HCT116 (cell line): ENCODE results near the gene GRIP1. TPM values are rescaled to one million over a fixed set of nuclear protein-coding genes. Genes with fewer than 3 reads are reported as not detected.

Experiments
- ATAC-seq: fragments of 200-7000 bp; cut with Tn5 transposase; 2 replicates; pipeline ENCODE4 v1.9.1; 2020; ENCODE audit warnings: mild to moderate bottlenecking, moderate library complexity
- BruUV-seq: library from RNA; stranded (reverse); fragments of 400-500 nt; replicated peaks from 2 replicates; lab custom pipeline; 2021; lab: Mats Ljungman, UMichigan
- CTCF ChIA-PET: fragments of 300-600 bp; sonication (Branson Sonifier 250); formaldehyde crosslinking; loops from one replicate; lab custom pipeline; 2021; ENCODE audit warnings: antibody characterized with exemption; lab: Charles Lee
- POLR2A ChIA-PET: fragments of 300-600, 350-600 bp; sonication (Branson Sonifier 250); formaldehyde crosslinking; loops from one replicate; lab custom pipeline; 2021; ENCODE audit warnings: antibody characterized with exemption; lab: Charles Lee
- RAD21 ChIA-PET, 2 experiments: fragments of 300-600 bp; sonication (Branson Sonifier 250); formaldehyde crosslinking; loops; one replicate each; lab custom pipeline; 2023; ENCODE audit warnings: low total read pairs in 2 of 2; ENCODE audit not compliant: uncharacterized antibody in 2 of 2, unreplicated experiment in 2 of 2, low non-redundant PET in 1 of 2; lab: Charles Lee
- DNase-seq: peaks from one replicate; pipeline ENCODE4 v3.0.0-alpha.2; 2010; ENCODE audit warnings: low read depth, low spot score
- H2AFZ ChIP-seq: fragments of 200-600 bp; shearing (Covaris generic), sonication (generic); 2 replicates; pipeline ENCODE4 v1.6.1; 2017; ENCODE audit warnings: low read depth, mixed run types, mixed read lengths, antibody characterized with exemption, low read length; ENCODE audit not compliant: poor library complexity, severe bottlenecking
- H3K27ac ChIP-seq: 2 replicates; pipeline ENCODE4 v1.5.1; 2012; ENCODE audit warnings: low read depth, low read length
- H3K27me3 ChIP-seq: fragments of 200-600 bp; sonication (generic); 2 replicates; pipeline ENCODE4 v1.6.1; 2016; ENCODE audit warnings: mixed run types, low read length, mixed read lengths; ENCODE audit not compliant: insufficient read depth
- H3K36me3 ChIP-seq, 2 experiments: fragments of 200-500 bp in 1 of 2; fragments of 200-600 bp in 1 of 2; sonication (Bioruptor generic) in 1 of 2; sonication (generic) in 1 of 2; 2 replicates each; pipeline versions ENCODE4 v1.5.1 to v1.6.1; 2014 to 2016; ENCODE audit warnings: low read length in 2 of 2, inconsistent platforms in 1 of 2, mixed read lengths in 1 of 2, mixed run types in 1 of 2; ENCODE audit not compliant: insufficient read depth in 2 of 2, control insufficient read depth in 1 of 2
- H3K4me1 ChIP-seq, 2 experiments: fragments of 200-600 bp in 1 of 2; sonication (generic) in 1 of 2; 2 replicates each; pipeline versions ENCODE4 v1.5.1 to v1.6.1; 2012 to 2017; ENCODE audit warnings: low read length in 2 of 2, inconsistent platforms in 1 of 2, mild to moderate bottlenecking in 1 of 2, mixed read lengths in 1 of 2, mixed run types in 1 of 2, moderate library complexity in 1 of 2; ENCODE audit not compliant: insufficient read depth in 2 of 2, control insufficient read depth in 1 of 2
- H3K4me2 ChIP-seq: fragments of 200-600 bp; sonication (generic); 2 replicates; pipeline ENCODE4 v1.6.1; 2017; ENCODE audit warnings: mixed run types, low read length, mixed read lengths
- H3K4me3 ChIP-seq, 2 experiments: fragments of 200-600 bp in 1 of 2; sonication (generic) in 1 of 2; replicated peaks in 1 of 2; 2 replicates each; pipeline ENCODE4 v1.5.1; 2011 to 2016; ENCODE audit warnings: low read length in 2 of 2, control low read depth in 1 of 2, low read depth in 1 of 2, mild to moderate bottlenecking in 1 of 2, mixed read lengths in 1 of 2, mixed run types in 1 of 2
- H3K79me2 ChIP-seq: fragments of 200-600 bp; sonication (generic); 2 replicates; pipeline ENCODE4 v1.6.1; 2017; ENCODE audit warnings: mild to moderate bottlenecking, mixed run types, low read length, moderate library complexity, mixed read lengths; ENCODE audit not compliant: insufficient read depth
- H3K9ac ChIP-seq: fragments of 200-600 bp; sonication (generic); 2 replicates; pipeline ENCODE4 v1.6.1; 2016; ENCODE audit warnings: low read length, mixed read lengths
- H3K9me2 ChIP-seq: fragments of 200-600 bp; sonication (generic), shearing (Covaris generic); 2 replicates; pipeline ENCODE4 v1.6.1; 2017; ENCODE audit warnings: mixed run types, mild to moderate bottlenecking, moderate library complexity; ENCODE audit not compliant: insufficient read depth
- H3K9me3 ChIP-seq, 2 experiments: fragments of 200-500 bp in 1 of 2; fragments of 200-600 bp in 1 of 2; sonication (Bioruptor generic) in 1 of 2; sonication (generic) in 1 of 2; 2 replicates each; pipeline ENCODE4 v1.6.1; 2014 to 2017; ENCODE audit warnings: low read length in 2 of 2, mixed read lengths in 2 of 2, inconsistent platforms in 1 of 2, low read depth in 1 of 2, mild to moderate bottlenecking in 1 of 2, mixed run types in 1 of 2, moderate library complexity in 1 of 2; ENCODE audit not compliant: control insufficient read depth in 1 of 2, insufficient read depth in 1 of 2
- H4K20me1 ChIP-seq: fragments of 200-600 bp; sonication (generic), shearing (Covaris generic); 2 replicates; pipeline ENCODE4 v1.6.1; 2017; ENCODE audit warnings: mixed run types, mild to moderate bottlenecking, moderate library complexity; ENCODE audit not compliant: insufficient read depth
- ATF3 ChIP-seq: IDR thresholded peaks from 2 replicates; pipeline ENCODE4 v1.6.1; 2012
- EZH2phosphoT487 ChIP-seq: fragments of 200-600 bp; IDR thresholded peaks from 2 replicates; pipeline ENCODE4 v1.6.1; 2018; ENCODE audit warnings: antibody characterized with exemption, borderline replicate concordance
- FOSL1 ChIP-seq: IDR thresholded peaks from 2 replicates; pipeline ENCODE4 v1.6.1; 2012; ENCODE audit warnings: low read depth
- JUND ChIP-seq: IDR thresholded peaks from 2 replicates; pipeline ENCODE4 v1.6.1; 2012
- MAX ChIP-seq: IDR thresholded peaks from 2 replicates; pipeline ENCODE4 v1.6.1; 2012
- POLR2A ChIP-seq: IDR thresholded peaks from 2 replicates; pipeline ENCODE4 v1.7.0; 2011; ENCODE audit warnings: borderline replicate concordance; ENCODE audit not compliant: insufficient read depth, insufficient read length; ENCODE audit errors: extremely low read depth
- POLR2AphosphoS5 ChIP-seq: IDR thresholded peaks from 2 replicates; pipeline ENCODE4 v1.6.1; 2011; ENCODE audit warnings: mild to moderate bottlenecking, low read depth, low read length, moderate library complexity
- RAD21 ChIP-seq: IDR thresholded peaks from 2 replicates; pipeline ENCODE4 v1.6.1; 2012; ENCODE audit warnings: low read depth, mild to moderate bottlenecking
- REST ChIP-seq: IDR thresholded peaks from 2 replicates; pipeline ENCODE4 v1.6.1; 2012; ENCODE audit warnings: low read depth
- SIN3A ChIP-seq: IDR thresholded peaks from 2 replicates; pipeline ENCODE4 v1.6.1; 2012; ENCODE audit warnings: low read depth
- SRF ChIP-seq: IDR thresholded peaks from 2 replicates; pipeline ENCODE4 v1.6.1; 2012; ENCODE audit warnings: low read depth
- TCF7L2 ChIP-seq: IDR thresholded peaks from 2 replicates; pipeline ENCODE4 v1.7.0; 2011; ENCODE audit warnings: borderline replicate concordance, inconsistent platforms; ENCODE audit not compliant: insufficient read depth, insufficient read length; ENCODE audit errors: extremely low read depth
- YY1 ChIP-seq: IDR thresholded peaks from 2 replicates; pipeline ENCODE4 v1.6.1; 2011; ENCODE audit warnings: low read length, low read depth, moderate library complexity, mild to moderate bottlenecking; ENCODE audit not compliant: insufficient replicate concordance; ENCODE audit errors: extremely low read depth
- ZBTB33 ChIP-seq: IDR thresholded peaks from 2 replicates; pipeline ENCODE4 v1.6.1; 2011; ENCODE audit warnings: mild to moderate bottlenecking, low read length, moderate library complexity; ENCODE audit not compliant: insufficient replicate concordance; ENCODE audit errors: extremely low read depth
- ZFX ChIP-seq: fragments of 450-650 bp; IDR thresholded peaks from 2 replicates; pipeline ENCODE4 v1.6.1; 2017
- intact Hi-C: fragments of 100-400 bp; cut with micrococcal nuclease; formaldehyde crosslinking; loops from 2 replicates; pipeline ENCODE4 v1.10.0; 2022
- total RNA-seq: library from RNA; stranded (reverse); gene quantifications from one replicate; pipeline ENCODE4 v1.2.1, GENCODE V29; 2021; ENCODE audit not compliant: unreplicated experiment

GRIP1 gene
- total RNA-seq, 1 experiment from 2014 or later, result not detected

DNA sequence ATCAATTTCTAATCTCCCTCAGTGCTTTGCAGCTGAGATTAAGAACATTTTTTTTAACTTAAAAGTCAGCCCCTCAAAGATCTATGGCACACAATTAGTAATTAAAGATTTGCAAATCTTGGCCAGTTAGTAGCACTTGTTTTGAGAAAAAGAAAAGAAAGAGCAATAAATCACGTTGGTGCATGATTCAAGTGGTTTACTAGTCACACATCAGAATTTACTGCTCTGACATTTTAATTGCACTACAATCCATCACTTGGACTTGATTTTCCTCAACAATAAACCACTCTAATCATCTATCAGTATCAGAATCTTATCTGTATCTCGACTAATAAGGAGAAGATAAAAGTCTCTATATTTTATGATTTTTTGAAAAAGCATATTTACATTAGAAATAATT, 222.3 kb downstream of the GRIP1 start:
- intact Hi-C loops, result no loop called here
- Histone ChIP-seq H4K20me1 (no peaks in the 10 kb centered on the region), H3K4me2 (no peak overlapping the region), H3K27ac (no peak overlapping the region), H3K36me3 (no peaks in the 10 kb centered on the region), H3K4me3 (no peak overlapping the region), H3K9ac (no peak overlapping the region), H3K4me1 (no peaks in the 10 kb centered on the region), H3K27me3 (peaks cover 43% of the 10 kb centered on the region), H3K79me2 (no peaks in the 10 kb centered on the region), H2AFZ (no peak overlapping the region), H3K9me2 (no peaks in the 10 kb centered on the region), H3K9me3 (no peaks in the 10 kb centered on the region)
- BruUV-seq, result no TSS peak
- ChIA-PET RAD21 (no interaction called here), CTCF (no interaction called here), POLR2A (no interaction called here)
- TF ChIP-seq EZH2phosphoT487 (no peak), MAX (no peak), SIN3A (no peak), POLR2AphosphoS5 (no peak), YY1 (no peak)
- no peak for ATAC-seq
- no peak for DNase-seq

GRCh38 chr12:66453844-66454243, 225.0 kb downstream of the GRIP1 start:
- no peaks in the 10 kb centered on the region for H3K79me2 ChIP-seq
- DNase-seq (no peak), ATAC-seq (no peak)
- ChIA-PET RAD21 (no interaction called here), CTCF (no interaction called here), POLR2A (no interaction called here)
- intact Hi-C loops, result no loop called here
- no peaks in the 10 kb centered on the region for H3K9me2 ChIP-seq
- BruUV-seq, result no TSS peak
- peaks cover 57% of the 10 kb centered on the region for H3K27me3 ChIP-seq
- H2AFZ ChIP-seq, result no peak overlapping the region
- no peak overlapping the region for H3K9ac ChIP-seq
- no peaks in the 10 kb centered on the region for H4K20me1 ChIP-seq
- H3K4me3 ChIP-seq, result no peak overlapping the region
- no peaks in the 10 kb centered on the region for H3K36me3 ChIP-seq
- no peak overlapping the region for H3K27ac ChIP-seq
- H3K4me2 ChIP-seq, result no peak overlapping the region
- H3K9me3 ChIP-seq, result no peaks in the 10 kb centered on the region
- 0 out of 4 replicates have a peak, but pooled peaks cover 0 to 3% of the 10 kb centered on the region in 2 experiments for H3K4me1 ChIP-seq
- TF ChIP-seq RAD21 (no peak), ZBTB33 (no peak), YY1 (no peak), TCF7L2 (no peak), POLR2A (no peak), EZH2phosphoT487 (no peak), MAX (no peak), SIN3A (no peak), ZFX (no peak), REST (no peak), SRF (no peak), FOSL1 (no peak), ATF3 (no peak), JUND (no peak)
